ENCODE measurements around the gene CDA. TPM values are rescaled to one million over a fixed set of nuclear protein-coding genes. Genes with fewer than 3 reads are reported as not detected.
A peak's percentile ranks its signal among the peaks of the same experiment; 100 is the strongest.

Gene CDA
- total and polyA plus RNA-seq, 8 donors, result 1.3 to 8.4 (median 6.0) TPM; not detected in 5

- Histone ChIP-seq H3K27me3 (peaks cover 0 to 38% (median 8%) of the 10 kb centered on the region in 3 donors), H3K4me1 (peaks cover 0 to 3% (median under 1%) of the 10 kb centered on the region in 4 donors), H3K4me3 (no peak overlapping the region), H3K27ac (no peak overlapping the region), H3K36me3 (no peaks in the 10 kb centered on the region), H3K9me3 (no peaks in the 10 kb centered on the region)
- WGBS, 5 donors, result 85 to 90% (median 89%) methylated on average over 14 of the region's 14 CpGs
- TF ChIP-seq POLR2AphosphoS5 (IDR thresholded peaks at IDR 0.05) (no peak), EP300 (IDR thresholded peaks at IDR 0.05) (no peak), CTCF (IDR thresholded peaks at IDR 0.05) (no peak), POLR2A (IDR thresholded peaks at IDR 0.05) (no peak)
- no peak for DNase-seq
- intact Hi-C loops (cut with DNase I; ENCODE audit: low total_unique reads), result no loop called here
These were observed 5.8 kb downstream of the CDA start for GRCh38 chr1:20594746-20595145.

DNA sequence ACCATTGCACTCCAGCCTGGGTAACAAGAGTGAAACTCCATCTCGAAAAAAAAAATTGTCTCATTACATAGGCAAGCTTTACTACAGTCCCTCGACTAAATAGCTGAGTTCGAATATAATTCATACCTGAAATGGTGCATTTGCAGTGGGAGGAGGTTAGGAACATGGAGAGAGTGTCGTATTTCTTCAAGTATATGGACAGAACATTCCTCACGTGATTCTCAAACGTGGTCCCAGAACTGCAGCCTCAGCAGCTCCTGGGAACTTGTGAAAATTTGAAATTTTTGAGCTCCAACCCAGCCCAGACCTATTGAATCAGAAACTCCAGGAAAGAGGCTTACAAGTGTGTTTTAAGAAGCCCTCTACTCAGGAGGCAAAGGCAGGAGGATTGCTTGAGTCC is 7.2 kb downstream of the CDA start:
- H3K36me3 ChIP-seq, result no peaks in the 10 kb centered on the region
- DNase-seq, result no peak
- no peak for TF ChIP-seq POLR2A (IDR thresholded peaks at IDR 0.05)
- no peak for TF ChIP-seq EP300 (IDR thresholded peaks at IDR 0.05)
- no peak for TF ChIP-seq POLR2AphosphoS5 (IDR thresholded peaks at IDR 0.05)
- TF ChIP-seq CTCF (IDR thresholded peaks at IDR 0.05), result no peak
- peak overlapping the region in 1 of 5 donors; percentile 67 for H3K27ac ChIP-seq
- intact Hi-C loops (cut with DNase I; ENCODE audit: low total_unique reads), result no loop called here
- H3K9me3 ChIP-seq, result no peaks in the 10 kb centered on the region
- H3K4me1 ChIP-seq, result no peaks in the 10 kb centered on the region
- no peak overlapping the region for H3K4me3 ChIP-seq
- 46 to 61% (median 50%) methylated on average over 6 of the region's 6 CpGs for WGBS, 5 donors
- peaks cover 0 to 24% (median 4%) of the 10 kb centered on the region in 3 donors for H3K27me3 ChIP-seq

DNA sequence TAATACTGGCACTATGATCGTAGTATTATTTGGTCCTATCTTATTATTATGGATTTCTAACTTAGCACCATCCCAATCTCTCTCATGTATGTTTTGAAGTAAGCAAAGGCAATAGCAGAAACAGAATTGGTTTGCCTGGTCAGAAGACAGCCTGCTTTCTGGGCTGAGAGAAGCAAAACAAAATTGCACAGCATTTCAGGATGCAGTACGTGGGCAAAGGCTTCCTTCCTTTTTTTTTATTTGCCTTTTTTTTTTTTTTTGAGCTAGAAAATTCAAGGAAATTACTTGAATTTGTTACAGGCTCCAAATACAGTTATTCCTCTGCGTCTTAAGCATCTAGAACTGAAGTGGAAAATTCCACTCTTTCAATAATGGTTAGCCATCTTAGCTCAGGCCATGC is 8.8 kb downstream of the CDA start:
- no peaks in the 10 kb centered on the region for H3K9me3 ChIP-seq
- H3K36me3 ChIP-seq, result no peaks in the 10 kb centered on the region
- H3K4me1 ChIP-seq, result no peaks in the 10 kb centered on the region
- TF ChIP-seq CTCF (IDR thresholded peaks at IDR 0.05), result no peak
- no peak for TF ChIP-seq POLR2A (IDR thresholded peaks at IDR 0.05)
- TF ChIP-seq POLR2AphosphoS5 (IDR thresholded peaks at IDR 0.05), result no peak
- no peak for TF ChIP-seq EP300 (IDR thresholded peaks at IDR 0.05)
- peak overlapping the region in 2 of 5 donors; percentile 33 to 67 for H3K27ac ChIP-seq
- DNase-seq, result no peak
- intact Hi-C loops (cut with DNase I; ENCODE audit: low total_unique reads), result no loop called here
- no peak overlapping the region for H3K4me3 ChIP-seq
- 65 to 76% (median 72%) methylated on average over 3 of the region's 3 CpGs for WGBS, 5 donors
- H3K27me3 ChIP-seq, result peaks cover 0 to 9% (median 0%) of the 10 kb centered on the region in 3 donors

GRCh38 chr1:20600156-20600555 is 11.3 kb downstream of the CDA start:
- H3K4me1 ChIP-seq, result no peaks in the 10 kb centered on the region
- no peak for TF ChIP-seq POLR2AphosphoS5 (IDR thresholded peaks at IDR 0.05)
- TF ChIP-seq EP300 (IDR thresholded peaks at IDR 0.05), result no peak
- TF ChIP-seq CTCF (IDR thresholded peaks at IDR 0.05), result no peak
- no peak for TF ChIP-seq POLR2A (IDR thresholded peaks at IDR 0.05)
- H3K9me3 ChIP-seq, result no peaks in the 10 kb centered on the region
- intact Hi-C loops (cut with DNase I; ENCODE audit: low total_unique reads), result no loop called here
- H3K27ac ChIP-seq, result no peak overlapping the region
- no peak overlapping the region for H3K4me3 ChIP-seq
- H3K27me3 ChIP-seq, result peaks cover 0 to 5% (median 0%) of the 10 kb centered on the region in 3 donors
- DNase-seq, result no peak
- WGBS, 5 donors, result 56 to 74% (median 67%) methylated on average over 5 of the region's 5 CpGs
- H3K36me3 ChIP-seq, result no peaks in the 10 kb centered on the region

Measured in stomach (tissue), 9 donors.